Measurements from ENCODE around the gene PI4KB. TPM values are rescaled to one million over a fixed set of nuclear protein-coding genes. Genes with fewer than 3 reads are reported as not detected.

PI4KB gene
- total RNA-seq, 1 donor from 2014 or later = 57.0 TPM

DNA sequence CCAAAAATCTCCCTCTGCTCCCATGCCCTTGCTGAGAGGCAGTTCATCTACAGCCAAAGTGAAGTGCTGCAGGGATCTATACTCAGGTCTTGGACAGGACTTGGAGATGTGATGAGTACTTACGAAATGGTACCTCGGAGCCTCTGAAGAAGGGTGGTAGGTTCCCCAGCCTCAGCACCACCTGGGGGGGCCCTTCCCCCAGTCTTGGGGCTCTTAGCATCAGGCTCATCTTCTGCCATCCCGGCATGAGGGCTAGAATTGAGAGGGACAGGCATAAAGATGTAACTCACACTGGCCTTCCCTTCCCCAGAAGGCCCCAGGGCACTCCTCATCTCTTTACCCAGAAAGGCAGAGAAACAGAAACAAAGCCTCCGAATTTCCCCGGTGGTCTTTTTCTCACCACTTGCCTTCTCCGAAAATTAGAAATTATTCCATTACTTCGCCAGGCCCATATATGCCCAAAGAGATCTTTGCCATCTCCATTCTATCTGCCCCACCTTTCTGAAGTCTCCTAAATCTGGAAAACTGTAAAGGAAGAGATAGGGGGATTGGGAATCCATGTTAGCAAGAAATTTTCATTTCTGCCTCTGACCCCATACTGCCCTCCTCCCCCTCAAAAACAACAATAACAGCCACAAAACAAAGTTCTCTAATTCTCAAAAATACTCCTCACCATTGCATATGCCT is 19.0 kb upstream of the PI4KB start:
- no peak for DNase-seq (ENCODE audit: low read depth)

DNA sequence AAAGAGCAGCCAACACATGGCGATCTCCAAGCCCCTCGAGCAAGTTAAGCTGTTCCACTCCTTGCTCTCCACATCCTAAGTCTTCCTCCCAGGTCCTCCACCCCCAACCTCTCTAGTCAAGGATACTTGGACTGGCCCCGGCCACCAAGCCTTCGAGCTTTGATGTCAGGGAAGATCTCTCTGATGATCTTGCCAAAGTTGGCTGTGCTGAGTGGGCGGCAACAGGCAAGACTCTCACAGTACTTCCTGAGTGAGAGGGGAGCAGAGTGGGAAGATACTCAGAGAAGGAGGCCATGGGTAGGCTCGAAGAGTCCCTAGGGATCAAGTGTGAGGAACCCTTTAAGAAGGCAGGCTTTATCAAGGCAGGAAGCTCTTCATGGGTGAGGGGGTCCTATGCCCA is 17.1 kb upstream of the PI4KB start:
- DNase-seq (ENCODE audit: low read depth) = no peak

DNA sequence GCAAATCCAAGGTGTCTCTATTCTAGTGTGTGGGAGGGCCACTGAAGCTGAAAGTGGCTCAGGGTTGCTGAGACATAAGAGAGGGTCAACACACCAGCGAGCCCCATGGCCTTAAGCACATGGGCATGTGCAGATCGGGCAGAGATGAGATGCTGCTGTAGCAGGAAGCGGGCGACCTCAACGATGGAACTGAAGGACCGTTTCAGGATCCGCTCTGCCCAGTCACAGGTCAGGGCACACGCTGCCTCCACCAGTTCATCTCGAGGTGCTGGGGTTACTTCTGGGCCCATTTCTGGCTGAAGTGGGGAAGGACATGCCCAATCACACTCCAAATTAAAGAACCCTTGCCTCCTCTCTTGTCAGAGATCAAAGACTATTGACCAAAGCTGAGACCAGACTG is 16.4 kb upstream of the PI4KB start:
- no peak for DNase-seq (ENCODE audit: low read depth)

DNA sequence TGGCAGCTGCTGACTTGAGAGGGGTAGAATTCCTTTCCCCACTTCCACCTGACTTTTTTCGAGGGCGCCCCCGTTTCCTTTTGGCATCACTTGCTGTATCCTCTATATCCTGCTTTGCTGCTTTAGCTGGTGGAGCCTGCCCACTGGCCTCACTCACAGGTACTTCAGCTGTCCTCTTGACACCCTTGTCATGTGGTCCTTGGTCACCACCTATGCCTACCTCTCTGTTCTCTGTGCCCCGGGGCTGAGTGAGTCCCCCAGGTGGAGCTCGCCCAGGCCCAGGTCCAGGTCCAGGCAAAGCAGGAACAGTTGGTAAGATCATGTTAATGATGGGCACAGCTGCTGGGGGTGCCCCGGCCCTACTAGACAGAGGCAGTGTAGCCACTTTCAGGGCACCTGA is 15.4 kb upstream of the PI4KB start:
- no peak for DNase-seq (ENCODE audit: low read depth)

DNA sequence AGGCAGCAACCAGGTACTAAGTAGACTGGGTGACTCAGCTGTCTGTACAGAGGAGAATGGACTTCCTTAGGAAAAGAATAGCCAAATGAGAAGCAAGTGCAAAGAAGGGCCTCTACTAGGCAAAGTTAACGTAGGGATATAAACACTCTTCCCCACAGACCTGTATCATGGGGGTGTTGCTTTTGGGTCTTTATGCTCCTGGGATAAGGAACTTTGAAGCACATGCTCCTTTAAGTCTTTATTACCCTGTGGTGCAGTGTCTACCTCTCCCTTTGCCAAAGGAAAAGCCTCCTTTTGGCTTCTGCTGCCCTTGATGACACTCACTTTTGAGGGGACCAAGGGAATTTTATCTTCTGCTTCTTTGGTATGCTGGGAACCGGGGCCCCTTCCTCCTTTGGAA is 14.8 kb upstream of the PI4KB start:
- DNase-seq (ENCODE audit: low read depth) = no peak

DNA sequence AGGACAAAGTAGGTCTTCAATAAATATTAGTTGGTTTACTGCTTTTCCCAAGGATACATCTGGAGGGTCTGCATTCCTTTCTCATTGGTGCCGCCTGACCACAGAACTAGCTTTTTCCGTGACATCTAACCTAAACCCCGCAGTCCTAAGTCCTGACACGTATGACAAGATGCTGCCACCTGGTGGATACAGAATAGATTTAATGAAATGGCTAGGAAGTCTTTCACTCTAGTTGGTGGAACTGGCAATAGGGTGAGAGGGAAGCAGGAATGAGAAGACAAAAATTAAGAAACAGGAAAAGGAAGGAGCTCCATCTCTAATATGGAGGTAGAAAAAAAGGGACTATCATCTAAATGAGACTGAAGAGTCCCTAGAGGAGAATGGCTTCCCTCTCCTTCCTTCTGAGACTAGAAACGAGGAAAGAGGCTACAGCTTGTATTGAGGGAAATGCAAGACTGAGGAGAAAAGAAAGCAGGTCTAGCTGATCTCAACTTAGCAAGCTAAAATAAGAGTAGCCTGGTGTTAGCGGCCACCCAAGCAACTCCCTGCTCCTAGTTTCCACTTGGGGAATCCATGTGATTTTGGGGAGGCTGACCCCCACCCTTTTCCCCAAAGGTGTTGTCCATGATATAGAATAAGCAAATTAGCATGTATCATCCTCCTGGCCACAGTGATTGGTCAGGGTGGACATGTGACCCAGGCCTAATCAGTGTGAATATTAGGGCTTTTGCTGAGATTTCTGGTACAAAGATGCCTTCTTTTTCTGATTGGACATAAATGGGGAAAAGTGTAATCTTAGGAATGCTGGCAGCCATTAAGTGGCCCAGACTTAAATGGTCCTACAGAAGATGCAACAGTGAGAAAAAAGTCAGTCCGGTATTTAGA is 13.9 kb upstream of the PI4KB start:
- peak; percentile 81 for DNase-seq (ENCODE audit: low read depth)

DNA sequence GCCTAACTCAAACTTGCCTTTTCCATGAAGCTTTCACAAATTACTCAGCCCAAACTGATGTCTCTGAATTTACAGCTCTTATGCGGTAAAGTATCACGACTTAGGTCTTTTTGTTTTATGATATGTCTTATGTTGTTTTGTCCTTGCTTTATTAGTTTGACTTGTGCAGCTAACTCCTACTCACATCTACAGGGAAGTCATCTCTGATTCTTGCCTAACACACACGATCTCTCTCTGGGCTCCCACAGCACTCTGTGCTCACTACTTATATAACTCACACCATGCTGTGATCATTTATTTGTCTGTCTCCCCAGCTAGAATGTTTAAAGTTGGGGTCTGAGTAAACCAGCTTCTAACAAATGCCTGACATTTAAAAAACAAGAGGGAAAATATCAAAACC is 9.3 kb upstream of the PI4KB start:
- no peak for DNase-seq (ENCODE audit: low read depth)

DNA sequence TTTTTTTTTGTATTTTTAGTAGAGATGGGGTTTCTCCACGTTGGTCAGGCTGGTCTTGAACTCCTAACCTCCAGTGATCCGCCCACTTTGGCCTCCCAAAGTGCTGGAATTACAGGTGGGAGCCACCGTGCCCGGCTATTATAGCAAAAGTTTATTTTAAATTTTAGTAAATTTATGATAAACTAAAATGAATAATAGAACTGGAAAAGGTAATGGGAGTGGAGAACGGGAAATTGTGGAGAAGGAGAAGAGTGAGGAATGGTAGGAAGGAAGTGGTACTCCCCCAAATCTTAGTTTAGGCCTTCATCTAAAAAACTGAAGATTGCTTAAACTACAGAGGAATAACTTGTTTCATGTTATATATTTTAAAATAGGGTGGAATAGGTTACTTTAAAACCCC is 7.6 kb upstream of the PI4KB start:
- DNase-seq (ENCODE audit: low read depth) = no peak

DNA sequence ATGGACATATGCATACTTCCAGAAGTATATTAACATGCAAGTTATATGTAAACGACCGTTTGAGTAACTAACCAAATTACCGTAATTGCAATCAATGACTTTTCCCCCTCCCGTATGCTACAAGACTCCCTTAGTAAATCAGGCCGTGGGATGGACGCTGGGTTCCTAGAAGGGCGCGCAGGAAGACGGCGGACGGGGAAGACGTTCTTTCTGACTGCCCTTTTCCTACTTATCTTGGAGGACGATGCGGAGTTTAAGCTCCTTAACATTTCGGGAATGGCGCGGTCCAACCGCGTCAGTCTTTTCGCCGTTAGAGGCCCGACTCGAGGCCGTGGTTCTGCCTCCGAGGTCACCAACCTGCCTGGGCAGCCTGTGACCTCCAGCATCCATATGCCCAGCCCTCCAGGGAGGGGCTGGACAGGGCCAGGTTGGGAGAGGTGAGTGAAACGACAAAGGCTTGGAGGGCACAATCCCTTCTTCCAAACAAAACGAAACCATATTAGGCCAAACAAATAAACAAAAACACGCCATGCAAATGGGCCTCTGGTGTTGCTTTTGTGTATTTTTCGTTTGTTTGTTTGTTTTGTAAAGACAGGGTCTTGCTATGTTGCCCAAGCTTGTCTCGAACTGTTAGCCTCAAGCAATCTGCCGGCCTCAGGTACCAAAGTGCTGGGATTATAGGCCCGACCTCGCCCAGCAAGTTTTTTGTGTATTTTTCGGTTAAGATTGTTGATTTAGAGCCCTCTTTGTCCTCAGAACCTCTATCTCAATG is 873 bp upstream of the PI4KB start:
- DNase-seq (ENCODE audit: low read depth) = no peak

DNA sequence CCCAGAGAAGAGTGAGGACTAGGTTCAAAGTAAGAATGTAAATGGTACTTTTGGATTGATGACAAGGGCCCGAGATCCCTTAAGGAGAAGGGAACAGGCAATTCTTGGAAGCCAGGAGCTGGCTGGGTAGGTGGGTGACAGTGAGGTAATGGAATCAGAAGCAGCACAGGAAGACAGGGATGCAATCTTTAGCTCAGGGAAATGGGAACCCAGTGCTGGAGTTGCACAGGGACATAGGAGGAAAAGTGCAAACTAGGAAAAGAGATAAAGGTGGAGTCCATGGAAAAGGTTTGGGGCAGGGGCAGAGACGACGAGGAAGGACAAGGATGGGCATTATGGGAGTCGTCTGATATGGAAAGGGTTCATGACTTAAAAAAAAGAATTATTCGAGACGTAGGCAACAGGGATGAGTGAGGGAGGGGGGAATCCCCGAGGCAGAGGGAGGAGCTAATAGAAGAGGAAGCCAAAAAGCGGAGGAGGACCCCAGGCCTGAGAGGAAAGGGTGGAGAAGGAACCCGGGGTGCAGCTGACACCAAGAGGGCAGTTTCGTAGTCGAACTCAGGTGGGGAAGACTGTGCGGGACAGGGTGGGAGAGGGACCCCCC is 495 bp downstream of the PI4KB start:
- DNase-seq (ENCODE audit: low read depth) = no peak

DNA sequence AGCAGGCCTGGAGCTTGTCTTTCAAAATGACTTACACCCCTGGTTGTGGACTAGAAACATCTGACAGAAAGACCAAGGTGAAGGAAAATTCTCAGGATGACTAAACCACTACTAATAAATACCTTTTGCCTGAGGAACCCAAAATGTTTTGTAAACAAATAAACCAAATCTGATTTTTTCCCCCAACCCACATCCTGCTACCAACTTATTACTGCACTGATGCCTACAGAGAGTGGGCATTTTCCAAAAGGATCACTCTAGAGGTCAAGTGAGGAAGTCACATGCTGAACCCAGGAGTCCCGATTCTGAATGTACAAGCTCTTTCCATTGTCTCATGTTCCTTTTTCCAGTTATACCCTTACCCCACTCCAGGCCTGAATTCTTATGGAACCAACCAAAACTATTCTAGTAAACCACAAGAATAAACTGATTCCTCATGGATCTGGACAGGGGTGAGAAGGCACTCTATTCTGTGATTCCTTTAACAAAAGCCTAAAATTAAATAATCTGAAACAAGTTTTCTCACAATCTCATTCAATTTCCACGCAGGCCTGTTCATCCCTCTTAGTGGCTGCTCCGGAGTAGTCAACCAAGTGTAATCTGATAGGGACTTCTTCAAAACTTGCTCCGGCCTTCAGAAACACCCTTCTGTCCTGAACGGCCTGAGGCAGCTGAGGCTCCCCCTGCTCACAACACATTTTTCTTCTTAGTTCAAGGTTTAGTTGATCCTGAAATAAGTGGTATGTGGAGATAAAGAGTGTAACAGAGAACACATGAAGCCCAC is 1.4 kb downstream of the PI4KB start:
- DNase-seq (ENCODE audit: low read depth) = no peak

DNA sequence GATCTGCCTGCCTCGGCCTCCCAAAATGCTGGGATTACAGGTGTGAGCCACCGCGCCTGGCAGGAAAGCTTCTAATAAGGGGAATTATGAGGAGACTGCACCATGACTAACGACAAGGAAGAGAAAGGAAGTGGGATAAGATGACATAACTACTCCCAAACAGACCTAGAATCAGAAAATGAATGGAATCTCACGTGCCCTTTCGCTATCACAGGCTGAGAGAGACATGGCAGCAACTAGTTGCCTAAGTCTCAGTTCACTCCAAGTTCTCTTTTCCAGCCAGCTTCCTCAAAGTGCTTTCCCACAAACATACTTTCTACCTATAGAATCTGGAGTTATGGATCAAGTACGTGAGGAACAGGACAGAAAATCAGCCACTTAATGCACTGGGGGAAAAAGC is 2.0 kb downstream of the PI4KB start:
- DNase-seq (ENCODE audit: low read depth) = no peak

DNA sequence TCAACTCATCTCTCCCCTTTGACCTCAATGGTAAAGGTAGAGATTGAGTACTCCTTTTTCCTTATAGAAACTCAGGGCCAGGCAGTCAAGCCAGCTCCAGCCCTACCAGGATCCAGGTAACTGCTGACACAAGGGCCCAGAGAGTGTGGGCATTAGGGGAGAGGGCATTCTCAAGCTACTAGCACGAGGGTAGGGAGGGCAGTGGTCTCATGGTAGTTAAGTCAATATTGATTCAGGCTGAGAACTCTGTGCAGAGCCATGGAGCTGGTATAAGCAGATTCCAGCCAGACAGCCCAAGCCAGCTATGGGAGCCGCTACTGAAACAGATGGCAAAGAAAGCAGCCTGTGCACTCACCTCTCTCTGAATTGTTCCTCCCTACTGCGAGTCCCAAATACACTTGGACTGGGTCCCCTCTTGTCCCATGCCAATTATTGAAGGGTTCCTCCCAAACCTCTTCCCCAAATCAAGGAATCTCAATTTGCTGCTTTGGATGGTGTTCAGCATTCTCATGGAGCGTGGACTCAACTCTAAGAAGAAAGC is 2.8 kb downstream of the PI4KB start:
- DNase-seq (ENCODE audit: low read depth) = no peak

DNA sequence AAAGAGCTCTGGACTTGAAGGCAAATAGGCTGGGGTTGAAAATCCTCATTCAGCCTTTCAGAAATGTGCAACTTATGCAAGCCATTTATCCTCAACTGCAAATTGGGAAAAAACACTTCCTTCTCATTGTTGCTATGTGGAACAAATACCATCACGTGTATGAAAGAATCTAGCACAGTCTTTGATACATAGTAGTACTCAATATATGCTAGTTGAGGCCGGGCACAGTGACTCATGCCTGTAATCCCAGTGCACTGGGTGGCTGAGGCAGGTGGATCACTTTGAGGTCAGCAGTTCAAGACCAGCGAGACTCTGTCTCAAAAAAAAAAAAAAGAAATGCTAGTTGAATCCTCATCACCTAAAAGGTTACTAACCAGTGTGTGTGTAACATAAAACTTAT is 8.2 kb downstream of the PI4KB start:
- no peak for DNase-seq (ENCODE audit: low read depth)

DNA sequence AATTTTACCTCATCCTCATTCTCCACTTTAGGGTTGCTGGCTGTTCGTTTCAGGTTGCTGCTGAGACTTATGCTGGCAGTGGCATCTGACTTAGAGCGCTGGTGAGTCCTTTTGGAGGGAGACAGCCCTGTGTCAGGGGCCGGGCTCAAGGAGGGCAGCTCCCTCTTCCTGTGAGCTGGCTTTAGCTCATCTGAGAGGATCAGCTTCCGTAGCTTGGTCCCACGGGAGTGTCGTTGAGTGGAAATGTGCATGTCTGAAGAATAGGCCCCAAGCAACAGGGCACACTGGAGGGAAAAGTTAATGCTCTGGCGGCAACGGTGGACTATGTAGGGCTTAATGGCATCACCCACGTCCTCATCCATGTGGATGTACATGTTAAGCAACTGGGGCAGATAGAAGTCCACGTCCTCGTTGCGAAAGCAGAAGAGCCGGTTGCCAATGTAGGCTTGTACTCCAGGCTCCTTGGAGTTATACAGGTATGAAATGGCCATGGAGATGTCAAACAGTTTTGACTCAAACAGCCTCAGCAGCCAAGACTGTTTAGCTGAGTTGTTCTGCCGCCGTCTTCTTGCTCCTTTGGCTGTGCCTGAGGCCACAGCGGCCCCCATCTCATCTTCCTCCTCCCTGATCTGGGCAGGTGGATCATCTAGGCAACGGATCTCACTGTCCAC is 11.5 kb downstream of the PI4KB start:
- DNase-seq (ENCODE audit: low read depth) = no peak

DNA sequence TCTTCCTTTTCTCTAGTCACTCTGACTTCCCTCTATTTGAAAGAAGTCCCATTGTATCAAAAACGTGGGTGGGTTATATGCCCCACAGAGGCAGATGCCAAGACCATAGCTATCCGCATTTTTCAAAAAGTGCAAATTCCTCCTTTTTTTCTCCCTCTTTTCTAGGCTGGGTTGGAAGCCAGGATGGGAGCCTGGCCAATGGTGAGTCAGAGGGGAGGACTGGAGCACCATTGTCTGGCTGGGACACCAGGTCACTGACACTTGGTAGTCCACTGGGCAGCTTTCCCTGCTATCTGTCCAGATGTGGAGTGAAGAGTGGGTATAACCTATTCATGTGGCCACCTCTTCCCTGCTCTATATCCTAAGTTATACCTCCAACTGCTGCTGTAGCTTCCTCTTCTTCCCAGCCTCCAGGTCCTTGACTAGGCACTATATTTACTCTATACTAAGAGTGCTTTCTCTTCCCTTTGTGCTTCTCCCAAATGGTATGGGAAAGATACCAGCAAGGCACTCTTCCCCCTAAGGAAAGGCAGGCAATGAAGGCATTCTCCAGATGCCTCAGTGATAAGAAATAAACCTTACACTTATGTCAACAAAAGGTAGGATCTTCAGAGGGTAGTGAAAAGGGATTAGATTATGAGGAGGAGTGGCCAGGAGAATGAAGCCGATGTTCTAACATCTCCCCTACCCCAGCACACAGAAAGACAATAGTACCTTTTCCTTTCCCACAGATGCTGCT is 12.9 kb downstream of the PI4KB start:
- peak; percentile 72 for DNase-seq (ENCODE audit: low read depth)

DNA sequence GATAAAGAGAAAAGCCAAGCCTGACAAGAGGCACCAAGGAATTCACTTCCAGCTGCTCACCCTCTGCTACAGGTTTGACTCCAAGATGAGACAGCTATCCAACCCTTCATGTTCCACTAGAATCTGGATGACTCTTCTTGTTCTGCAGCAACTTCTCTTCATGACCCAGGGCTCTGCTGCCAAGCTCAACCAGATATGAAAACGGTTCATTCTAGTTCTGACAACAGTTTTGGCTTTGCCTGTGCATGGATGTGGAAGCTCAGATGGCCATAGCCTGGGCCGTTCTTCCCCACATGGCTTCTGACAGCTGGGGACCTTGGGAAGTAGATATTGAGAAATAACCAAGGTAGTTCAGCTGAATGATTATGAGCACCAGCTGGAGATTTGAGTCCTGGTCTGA is 13.7 kb downstream of the PI4KB start:
- DNase-seq (ENCODE audit: low read depth) = no peak

DNA sequence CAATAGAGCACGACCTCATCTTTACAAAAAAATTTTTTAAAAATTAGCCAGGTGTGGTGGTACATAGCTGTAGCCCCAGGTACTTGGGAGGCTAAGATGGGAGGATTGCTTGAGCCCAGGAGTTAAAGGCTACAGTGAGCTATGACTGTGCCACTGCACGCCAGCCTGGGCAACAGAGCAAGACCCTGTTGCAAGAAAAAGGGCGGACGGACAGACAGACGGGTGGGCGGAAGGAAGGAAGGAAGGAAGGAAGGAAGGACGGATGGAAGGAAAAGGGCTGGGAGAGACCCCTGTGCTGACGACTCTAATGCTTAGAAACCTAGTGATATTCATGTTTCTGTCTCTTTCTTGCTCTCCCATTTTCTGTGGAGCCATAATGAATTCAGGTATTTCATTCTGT is 14.4 kb downstream of the PI4KB start:
- no peak for DNase-seq (ENCODE audit: low read depth)

DNA sequence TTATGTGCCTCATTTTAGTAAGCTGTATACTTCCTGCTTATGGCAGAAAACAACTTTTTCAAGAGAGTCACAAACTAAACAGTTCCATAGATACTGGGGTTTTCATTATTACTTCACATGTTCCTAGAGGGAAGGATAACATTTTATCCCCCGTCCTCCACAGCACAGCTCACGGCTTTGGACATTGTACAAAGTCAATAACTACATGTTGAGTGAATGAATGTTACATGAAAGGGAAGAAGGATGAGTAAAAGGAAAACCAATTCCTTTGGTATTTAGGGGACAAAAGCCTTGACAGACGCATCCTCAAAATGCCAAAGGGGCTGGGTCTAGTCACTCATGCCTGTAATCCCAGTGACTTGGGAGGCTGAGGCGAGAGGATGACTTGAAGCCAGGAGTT is 14.8 kb downstream of the PI4KB start:
- no peak for DNase-seq (ENCODE audit: low read depth)

All from renal cortical epithelial cell (primary cell).